SK-N-MC (cell line): Measurements from ENCODE around the gene GIMAP4.

ENCODE experiments used
- EZH2 ChIP-seq: fragments of 200-600 bp; sonication (generic); IDR thresholded peaks from one replicate; pipeline ENCODE4 v1.6.1; 2017; ENCODE audit warnings: antibody characterized with exemption
- FOXP2 ChIP-seq: optimal IDR thresholded peaks from 2 replicates; pipeline ENCODE3; 2011; ENCODE audit warnings: mild to moderate bottlenecking, moderate library complexity; ENCODE audit not compliant: insufficient read depth; ENCODE audit errors: extremely low read length, control extremely low read depth
- POLR2AphosphoS5 ChIP-seq: IDR thresholded peaks from 2 replicates; pipeline ENCODE4 v1.6.1; 2012; ENCODE audit warnings: mild to moderate bottlenecking, low read depth, low read length, borderline replicate concordance

- TF ChIP-seq POLR2AphosphoS5, result no peak
- no peak for TF ChIP-seq EZH2
- no peak for TF ChIP-seq FOXP2
These were observed 53.6 kb downstream of the GIMAP4 start for GRCh38 chr7:150620617-150621371.
